IgD-negative memory B cell (primary cell): ENCODE data around the gene CEP57L1. TPM values are rescaled to one million over a fixed set of nuclear protein-coding genes. Genes with fewer than 3 reads are reported as not detected.
"Not testable (repeated sequence)": the region's sequence is repeated elsewhere in the genome, so short reads cannot be mapped to it uniquely, and the experiment has no call there.

Experiments used
- H3K27ac Mint-ChIP-seq, 3 donors: one replicate each; pipeline ENCODE4 v1.8.0; 2020 to 2022; ENCODE audit warnings: mild to moderate bottlenecking in 3 of 3, mixed read lengths in 3 of 3, moderate library complexity in 1 of 3
- H3K27me3 Mint-ChIP-seq: one replicate; pipeline ENCODE4 v1.8.0; 2021; ENCODE audit warnings: mixed read lengths
- H3K36me3 Mint-ChIP-seq: one replicate; pipeline ENCODE4 v1.8.0; 2020; ENCODE audit warnings: mild to moderate bottlenecking, mixed read lengths
- H3K4me1 Mint-ChIP-seq, 3 donors: one replicate each; pipeline ENCODE4 v1.8.0; 2020 to 2022; ENCODE audit warnings: mixed read lengths in 3 of 3, mild to moderate bottlenecking in 1 of 3
- H3K4me3 Mint-ChIP-seq, 4 donors: one replicate each; pipeline ENCODE4 v1.8.0; 2020 to 2022; ENCODE audit warnings: mild to moderate bottlenecking in 4 of 4, mixed read lengths in 4 of 4, moderate library complexity in 3 of 4
- H3K9me3 Mint-ChIP-seq, 3 donors: one replicate each; pipeline ENCODE4 v1.8.0; 2020 to 2021; ENCODE audit warnings: mixed read lengths in 3 of 3, mild to moderate bottlenecking in 1 of 3
- polyA plus RNA-seq: library from polyadenylated mRNA; unstranded; fragments of 300-500 nt; fragmentation: Illumina TruSeq; gene quantifications from one replicate; pipeline ENCODE4 v1.2.3, GENCODE V29; 2021

Gene CEP57L1
- polyA plus RNA-seq, 1 donor from 2014 or later, result 4.9 TPM

DNA sequence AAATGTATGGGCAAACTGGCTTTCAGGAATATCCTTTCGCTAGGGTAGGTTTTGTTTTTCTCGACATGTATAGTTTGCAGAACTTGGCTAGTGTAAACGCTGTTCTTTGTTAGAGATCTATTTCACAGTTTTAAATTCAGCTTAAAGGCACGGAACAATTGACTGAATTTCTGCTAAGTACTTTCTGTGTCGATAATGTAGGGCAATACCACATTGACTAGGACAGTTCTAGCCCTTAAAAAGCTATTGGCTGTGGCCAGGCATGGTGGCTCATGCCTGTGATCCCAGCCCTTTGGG, 92.8 kb downstream of the CEP57L1 start:
- peaks cover 8% of the 10 kb centered on the region for H3K27me3 Mint-ChIP-seq
- no peak overlapping the region for H3K27ac Mint-ChIP-seq
- H3K9me3 Mint-ChIP-seq, result peaks cover 4 to 16% (median 13%) of the 10 kb centered on the region in 3 donors
- peaks cover 0 to 3% (median 2%) of the 10 kb centered on the region in 3 donors for H3K4me1 Mint-ChIP-seq
- H3K4me3 Mint-ChIP-seq, result no peak overlapping the region
- H3K36me3 Mint-ChIP-seq, result no peaks in the 10 kb centered on the region

DNA sequence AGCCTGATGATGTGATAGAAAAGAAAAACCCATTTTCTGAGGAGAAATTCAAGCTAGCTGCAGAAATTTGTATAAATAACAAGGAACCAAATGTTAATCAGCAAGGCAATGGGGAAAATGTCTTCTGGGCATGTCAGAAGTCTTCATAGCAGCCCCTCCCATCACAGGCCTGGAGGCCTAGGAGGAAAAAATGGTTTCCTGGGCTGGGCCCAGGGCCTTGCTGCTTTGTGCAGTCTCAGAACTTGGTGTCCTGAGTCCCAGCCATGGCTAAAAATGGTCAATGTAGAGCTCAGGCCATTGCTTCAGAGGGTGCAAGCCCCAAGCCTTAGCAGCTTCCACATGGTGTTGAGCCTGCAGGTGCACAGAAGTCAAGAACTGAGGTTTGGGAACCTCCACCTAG, 96.1 kb downstream of the CEP57L1 start:
- not testable (repeated sequence) for H3K27me3 Mint-ChIP-seq, H3K27ac Mint-ChIP-seq, H3K4me3 Mint-ChIP-seq, H3K4me1 Mint-ChIP-seq, H3K36me3 Mint-ChIP-seq
- H3K9me3 Mint-ChIP-seq, result peaks cover 4 to 22% (median 13%) of the 10 kb centered on the region in 3 donors

DNA sequence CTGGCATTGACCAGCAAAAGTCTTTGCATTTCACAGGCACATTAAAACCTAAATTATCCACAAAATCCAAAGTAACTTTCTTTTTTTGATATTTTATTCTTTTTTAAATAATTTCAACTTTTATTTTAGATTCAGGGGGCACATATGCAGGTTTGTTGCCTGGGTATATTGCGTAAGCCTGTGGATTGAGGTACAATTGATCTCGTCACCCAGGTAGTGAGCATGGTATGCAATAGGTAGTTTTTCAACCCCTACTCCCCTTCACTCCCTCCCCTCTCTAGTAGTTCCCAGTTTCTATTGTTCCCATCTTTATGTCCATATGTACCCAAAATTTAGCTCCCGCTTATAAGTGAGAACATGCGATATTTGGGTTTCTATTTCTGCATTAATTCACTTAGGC, 97.6 kb downstream of the CEP57L1 start:
- Mint-ChIP-seq H3K4me3 (no peak overlapping the region), H3K27ac (no peak overlapping the region), H3K4me1 (no peaks in the 10 kb centered on the region), H3K36me3 (no peaks in the 10 kb centered on the region), H3K27me3 (no peaks in the 10 kb centered on the region), H3K9me3 (peaks cover 4 to 22% (median 13%) of the 10 kb centered on the region in 3 donors)

DNA sequence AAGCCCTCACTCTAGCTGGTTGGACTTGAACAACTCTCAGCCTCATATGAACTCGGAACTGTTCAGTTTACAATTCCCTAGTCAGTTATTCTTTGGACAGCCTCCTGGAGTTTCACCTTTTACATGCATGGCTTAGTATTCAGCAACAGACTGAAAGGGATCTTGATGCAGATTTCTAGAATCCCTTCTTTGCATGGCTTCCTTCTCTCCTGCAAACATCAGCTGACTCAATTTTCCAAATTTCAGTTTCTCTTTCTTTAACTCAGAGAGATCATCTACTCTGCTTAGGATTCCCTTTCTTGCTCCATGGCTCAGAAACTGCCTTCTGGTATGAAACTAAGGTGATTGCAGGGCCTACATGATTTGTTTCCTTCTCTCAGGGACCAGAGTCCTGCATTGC, 99.6 kb downstream of the CEP57L1 start:
- Mint-ChIP-seq H3K27ac (no peak overlapping the region), H3K27me3 (no peaks in the 10 kb centered on the region), H3K36me3 (no peaks in the 10 kb centered on the region), H3K9me3 (peaks cover 4 to 22% (median 13%) of the 10 kb centered on the region in 3 donors), H3K4me3 (no peak overlapping the region), H3K4me1 (no peaks in the 10 kb centered on the region)

DNA sequence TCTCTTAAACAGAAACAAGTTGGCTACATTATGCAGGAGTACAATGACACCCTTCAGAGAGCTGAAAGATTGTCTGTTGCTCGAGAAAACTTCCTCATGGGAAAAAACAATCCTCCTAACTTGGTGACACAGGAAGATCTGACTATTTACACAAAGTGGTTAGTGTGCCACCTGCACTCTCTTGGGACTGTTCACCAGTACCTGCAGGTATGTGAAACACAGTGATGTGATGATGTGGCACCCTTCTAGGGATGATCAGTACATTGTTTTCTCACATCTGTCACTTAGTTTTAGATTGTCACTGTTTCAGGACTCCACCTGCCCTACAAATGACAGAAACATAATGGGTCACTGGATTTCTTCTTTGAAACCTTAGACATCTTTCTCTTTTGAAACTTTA, 101.8 kb downstream of the CEP57L1 start:
- no peaks in the 10 kb centered on the region for H3K36me3 Mint-ChIP-seq
- no peak overlapping the region for H3K27ac Mint-ChIP-seq
- no peaks in the 10 kb centered on the region for H3K4me1 Mint-ChIP-seq
- peaks cover 2 to 13% (median 6%) of the 10 kb centered on the region in 3 donors for H3K9me3 Mint-ChIP-seq
- H3K4me3 Mint-ChIP-seq, result no peak overlapping the region
- H3K27me3 Mint-ChIP-seq, result no peaks in the 10 kb centered on the region

DNA sequence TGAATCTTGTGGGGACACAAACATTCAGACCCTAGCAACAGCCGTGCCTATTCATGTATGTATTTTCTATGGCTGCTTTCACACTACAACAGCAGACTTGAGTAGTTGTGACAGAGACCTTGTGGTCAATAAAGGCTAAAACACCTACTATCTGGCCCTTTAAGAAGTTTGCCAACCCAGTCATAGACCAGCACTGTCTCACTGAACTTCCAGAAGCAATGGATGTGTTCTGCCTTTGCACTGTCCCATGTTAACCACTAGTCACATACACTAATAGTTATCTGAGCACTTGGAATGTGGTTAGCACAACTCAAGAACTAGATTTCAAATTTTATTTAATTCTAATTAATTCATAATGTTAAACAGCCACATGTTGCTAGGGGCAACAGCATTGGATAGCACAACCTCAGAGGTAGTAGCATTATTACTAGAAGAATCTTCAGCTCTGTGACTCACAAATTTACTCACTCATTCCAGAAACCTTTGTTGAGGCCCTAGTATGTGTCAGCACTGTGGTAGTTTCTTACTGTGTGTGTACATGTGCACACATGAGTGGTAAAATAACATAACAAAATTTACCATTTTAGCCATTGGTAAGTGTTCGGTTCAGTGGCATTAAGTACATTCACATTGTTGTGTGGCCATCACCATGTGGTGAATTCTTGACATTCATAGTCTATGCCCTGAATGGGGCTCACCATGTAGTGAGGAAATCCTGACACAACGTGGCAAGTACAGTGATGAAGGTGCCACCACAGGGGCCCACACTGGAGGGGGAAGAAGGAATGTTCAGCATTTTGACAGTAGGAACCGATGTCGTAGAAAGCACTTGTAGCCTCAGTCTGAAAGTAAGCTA, 107.3 kb downstream of the CEP57L1 start:
- Mint-ChIP-seq H3K27ac (no peak overlapping the region), H3K9me3 (no peaks in the 10 kb centered on the region), H3K4me3 (no peak overlapping the region), H3K4me1 (no peaks in the 10 kb centered on the region), H3K36me3 (no peaks in the 10 kb centered on the region), H3K27me3 (no peaks in the 10 kb centered on the region)

DNA sequence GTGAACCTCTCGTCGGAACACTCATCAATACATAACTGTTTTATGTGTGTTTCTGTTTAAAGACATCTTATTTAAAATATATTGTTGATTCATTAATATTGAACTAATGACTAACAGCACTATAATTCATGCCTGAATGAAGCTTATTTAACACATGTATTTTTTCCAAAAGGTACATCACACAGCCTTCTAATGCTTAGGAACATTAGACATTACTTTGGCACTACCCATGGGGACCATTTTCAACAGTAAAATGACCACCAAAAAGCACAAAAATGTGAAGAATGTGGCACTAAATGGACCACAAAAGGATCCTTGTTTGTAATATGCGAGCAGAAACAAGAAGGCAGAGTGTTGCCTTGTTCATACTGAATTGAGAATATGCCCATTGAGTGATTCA, 109.2 kb downstream of the CEP57L1 start:
- Mint-ChIP-seq H3K27ac (no peak overlapping the region), H3K9me3 (no peaks in the 10 kb centered on the region), H3K4me3 (no peak overlapping the region), H3K27me3 (no peaks in the 10 kb centered on the region), H3K4me1 (no peaks in the 10 kb centered on the region), H3K36me3 (no peaks in the 10 kb centered on the region)

DNA sequence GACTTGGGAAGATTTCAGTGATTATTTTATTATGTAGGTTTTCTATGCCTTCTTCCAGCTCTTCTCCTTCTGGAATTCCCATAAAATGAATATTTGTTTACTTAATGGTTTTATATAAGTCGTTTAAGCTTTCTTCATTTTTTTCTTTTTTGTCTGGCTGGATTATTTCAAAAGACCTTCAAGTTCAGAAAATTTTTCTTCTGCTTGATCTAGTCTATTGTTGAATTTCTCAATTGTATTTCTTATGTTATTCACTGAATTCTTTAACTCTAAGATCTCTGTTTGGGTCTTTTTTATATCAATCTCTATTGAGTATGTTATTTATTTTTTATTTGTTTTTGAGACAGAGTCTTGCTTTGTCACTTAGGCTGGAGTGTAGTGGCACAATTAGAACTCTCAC, 117.4 kb downstream of the CEP57L1 start:
- Mint-ChIP-seq H3K27ac (no peak overlapping the region), H3K36me3 (peaks cover 9% of the 10 kb centered on the region), H3K4me3 (no peak overlapping the region), H3K4me1 (no peaks in the 10 kb centered on the region), H3K9me3 (peaks cover 2 to 13% (median 9%) of the 10 kb centered on the region in 3 donors), H3K27me3 (peaks cover 17% of the 10 kb centered on the region)

Other genes starting within 250 kb of the CEP57L1 start
- gene ARMC2, start 247.1 kb upstream of the CEP57L1 start, polyA plus RNA-seq, result 3.2 TPM
- 11.1 TPM for gene SESN1, start 661 bp upstream of the CEP57L1 start, polyA plus RNA-seq